Uterus (tissue), 2 donors: ENCODE data around the gene TRIP10.

Experiments
- CTCF ChIP-seq, 4 experiments: fragments of 200-600 bp in 2 of 4; fragments of 450-650 bp in 2 of 4; sonication (generic) in 2 of 4; IDR thresholded peaks; one replicate each; pipeline ENCODE4 v1.5.1; 2016 to 2019; ENCODE audit warnings: antibody characterized with exemption in 4 of 4, mild to moderate bottlenecking in 2 of 4, moderate library complexity in 1 of 4
- POLR2A ChIP-seq, 2 donors: fragments of 450-650 bp; IDR thresholded peaks; one replicate each; pipeline ENCODE4 v1.6.1; 2016; ENCODE audit warnings: antibody characterized with exemption in 2 of 2, mild to moderate bottlenecking in 1 of 2, moderate library complexity in 1 of 2

- TF ChIP-seq CTCF (IDR thresholded peaks at IDR 0.05) (no peak), POLR2A (IDR thresholded peaks at IDR 0.05) (no peak)
These were observed 21.3 kb upstream of the TRIP10 start for GRCh38 chr19:6718111-6718740.
